ENCODE data around the gene ANKRD61. TPM values are rescaled to one million over a fixed set of nuclear protein-coding genes. Genes with fewer than 3 reads are reported as not detected.

The ANKRD61 gene
- total RNA-seq, 1 experiment from 2014 or later, result 0.24 TPM

GRCh38 chr7:6032167-6032566 is 991 bp downstream of the ANKRD61 start:
- no peak overlapping the region for H3K4me3 Mint-ChIP-seq
- Histone ChIP-seq H3K79me2 (ENCODE audit: insufficient read depth, low read length) (0 out of 2 replicates have a peak, but pooled peaks cover 2% of the 10 kb centered on the region), H4K20me1 (ENCODE audit: control insufficient read depth, insufficient read depth, insufficient read length) (no peaks in the 10 kb centered on the region), H4K91ac (ENCODE audit: insufficient read length, low read depth, low read length) (no peak overlapping the region), H3K23me2 (ENCODE audit: insufficient read length, low read depth, low read length, poor library complexity, severe bottlenecking) (no peaks in the 10 kb centered on the region), H2BK12ac (ENCODE audit: insufficient read length, low read depth, low read length) (no peak overlapping the region), H3K14ac (ENCODE audit: insufficient read depth, low read length) (no peak overlapping the region), H4K8ac (replicated peaks; ENCODE audit: insufficient read length, low read depth, low read length) (no peak overlapping the region), H3K27ac (ENCODE audit: insufficient read length, low read depth, low read length) (no peak overlapping the region), H3K27me3 (ENCODE audit: insufficient read depth, low read length) (no peaks in the 10 kb centered on the region), H2AFZ (ENCODE audit: low read length) (no peak overlapping the region), H2BK15ac (ENCODE audit: low read depth, low read length) (no peak overlapping the region), H3K4me2 (ENCODE audit: insufficient read depth, insufficient read length, low read length) (no peak overlapping the region), H2BK20ac (ENCODE audit: low read depth, low read length, poor library complexity, severe bottlenecking) (no peak overlapping the region), H3T11ph (ENCODE audit: low read length) (no peak overlapping the region), H3K4ac (ENCODE audit: low read depth, low read length) (no peak overlapping the region), H3K56ac (ENCODE audit: insufficient read length, low read depth, low read length) (no peak overlapping the region), H3K23ac (ENCODE audit: insufficient read length, low read depth, low read length) (no peak overlapping the region), H3K9ac (ENCODE audit: extremely low read depth, insufficient read length, low read length) (no peak overlapping the region), H3K9me3 (ENCODE audit: control insufficient read depth, low read depth, low read length) (no peaks in the 10 kb centered on the region), H3K79me1 (ENCODE audit: insufficient read depth, low read depth, low read length, poor library complexity, severe bottlenecking) (peaks cover 11% of the 10 kb centered on the region), H2AK5ac (ENCODE audit: insufficient read length, low read length) (no peak overlapping the region), H3K4me1 (ENCODE audit: insufficient read depth, low read length) (no peaks in the 10 kb centered on the region), H2BK5ac (ENCODE audit: insufficient read length, low read length) (no peak overlapping the region), H3K18ac (ENCODE audit: insufficient read length, low read depth, low read length) (no peak overlapping the region), H4K5ac (ENCODE audit: insufficient read length, low read depth, low read length) (no peak overlapping the region), H2BK120ac (ENCODE audit: low read depth, low read length, poor library complexity, severe bottlenecking) (no peak overlapping the region)
- no peak for DNase-seq
- no CpG with 5 or more reads among the region's 5 CpGs for whole genome bisulfite sequencing (ENCODE audit: extremely low coverage, insufficient read length, low lambda C conversion rate)
- peaks cover 41 to 89% (median 77%) of the 10 kb centered on the region in 3 experiments for H3K36me3 Mint-ChIP-seq (ENCODE audit: insufficient read depth in 1 of 3, low read depth in 3 of 3)
- TF ChIP-seq, protein P1, sequence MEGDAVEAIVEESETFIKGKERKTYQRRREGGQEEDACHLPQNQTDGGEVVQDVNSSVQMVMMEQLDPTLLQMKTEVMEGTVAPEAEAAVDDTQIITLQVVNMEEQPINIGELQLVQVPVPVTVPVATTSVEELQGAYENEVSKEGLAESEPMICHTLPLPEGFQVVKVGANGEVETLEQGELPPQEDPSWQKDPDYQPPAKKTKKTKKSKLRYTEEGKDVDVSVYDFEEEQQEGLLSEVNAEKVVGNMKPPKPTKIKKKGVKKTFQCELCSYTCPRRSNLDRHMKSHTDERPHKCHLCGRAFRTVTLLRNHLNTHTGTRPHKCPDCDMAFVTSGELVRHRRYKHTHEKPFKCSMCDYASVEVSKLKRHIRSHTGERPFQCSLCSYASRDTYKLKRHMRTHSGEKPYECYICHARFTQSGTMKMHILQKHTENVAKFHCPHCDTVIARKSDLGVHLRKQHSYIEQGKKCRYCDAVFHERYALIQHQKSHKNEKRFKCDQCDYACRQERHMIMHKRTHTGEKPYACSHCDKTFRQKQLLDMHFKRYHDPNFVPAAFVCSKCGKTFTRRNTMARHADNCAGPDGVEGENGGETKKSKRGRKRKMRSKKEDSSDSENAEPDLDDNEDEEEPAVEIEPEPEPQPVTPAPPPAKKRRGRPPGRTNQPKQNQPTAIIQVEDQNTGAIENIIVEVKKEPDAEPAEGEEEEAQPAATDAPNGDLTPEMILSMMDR (conservative IDR thresholded peaks at IDR 0.05), result no peak
- H3K27ac Mint-ChIP-seq, result no peak overlapping the region
- H3K9me3 Mint-ChIP-seq, result no peaks in the 10 kb centered on the region
- no peaks in the 10 kb centered on the region for H3K27me3 Mint-ChIP-seq (ENCODE audit: low read depth)
- no peaks in the 10 kb centered on the region for H3K4me1 Mint-ChIP-seq

Data from H9 (cell line).